Effector CD4-positive, alpha-beta T cell (primary cell): Measurements from ENCODE around the gene ASB10.

Experiments
- DNase-seq: peaks from one replicate; pipeline ENCODE4 v3.0.0-alpha.2; 2020

ASB10 gene

GRCh38 chr7:151210087-151210854 is 23.2 kb upstream of the ASB10 start, which contains the start of gene H2BK1:
Gene H2BK1, minus strand, starts transcription at chr7:151210488. Its CDS starts 170 bp downstream, at chr7:151210318.
- no peak for DNase-seq

- no peak for DNase-seq
Measured at GRCh38 chr7:151209588-151209987, 22.5 kb upstream of the ASB10 start.

- no peak for DNase-seq
Measured at GRCh38 chr7:151208253-151208862, 21.3 kb upstream of the ASB10 start.

GRCh38 chr7:151207804-151208203 is 20.8 kb upstream of the ASB10 start:
- DNase-seq: no peak

GRCh38 chr7:151207315-151207714 is 20.3 kb upstream of the ASB10 start:
- no peak for DNase-seq

GRCh38 chr7:151206914-151207313 is 19.9 kb upstream of the ASB10 start:
- DNase-seq: no peak

- DNase-seq: no peak
Measured at GRCh38 chr7:151205730-151206129, 18.7 kb upstream of the ASB10 start.

DNA sequence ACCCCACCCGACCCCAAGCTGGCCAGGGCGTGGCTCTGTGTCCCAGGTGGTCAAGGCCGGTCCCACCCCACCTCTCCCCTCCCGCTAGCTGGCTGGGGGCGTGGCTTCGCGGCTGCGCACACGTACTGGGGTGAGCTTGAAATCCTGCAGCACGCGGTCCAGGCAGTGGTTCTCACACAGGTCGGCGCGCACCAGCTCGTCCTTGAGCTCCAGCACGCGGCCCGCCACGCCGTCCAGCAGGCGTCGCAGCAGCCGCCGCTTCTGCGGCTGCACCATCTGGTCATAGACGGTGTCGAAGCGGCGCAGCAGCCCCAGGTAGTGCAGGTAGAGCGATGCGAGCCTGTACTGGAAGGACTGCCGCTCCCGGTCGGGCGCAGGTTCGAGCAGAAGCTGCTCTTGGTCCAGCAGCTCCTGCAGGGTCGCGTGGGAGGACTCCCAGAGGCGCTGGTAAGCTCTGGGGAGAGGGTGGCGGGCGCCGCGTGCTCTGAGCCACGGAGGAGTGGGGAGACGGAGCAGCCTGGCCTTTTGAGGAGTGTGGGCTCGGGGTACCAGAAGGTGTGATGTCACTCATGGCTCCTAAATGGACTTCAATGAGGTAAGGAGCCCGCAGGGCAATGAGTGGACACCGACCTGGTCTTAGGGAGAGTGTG is 17.5 kb upstream of the ASB10 start:
- DNase-seq: no peak

GRCh38 chr7:151202836-151203235 is 15.8 kb upstream of the ASB10 start:
- no peak for DNase-seq

DNA sequence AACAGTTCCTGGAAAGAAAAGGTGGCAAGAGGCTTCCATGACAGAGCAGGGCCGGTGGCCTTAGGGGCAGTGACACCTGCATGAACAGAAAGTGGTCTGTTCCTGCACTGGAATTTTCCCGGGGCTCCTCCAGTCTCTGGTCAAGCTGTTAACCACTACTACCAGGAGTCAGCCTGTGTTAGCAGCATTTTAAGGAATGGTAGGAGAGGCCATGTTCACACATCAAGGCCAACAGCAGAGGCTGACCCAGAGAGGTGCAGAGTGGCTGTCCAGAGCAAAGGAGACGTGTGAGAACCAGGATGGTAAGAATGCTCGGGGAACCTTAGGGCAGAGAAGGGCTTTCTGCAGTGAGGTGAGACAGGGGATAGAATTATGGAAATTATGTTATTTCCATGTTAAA is 14.7 kb upstream of the ASB10 start:
- DNase-seq: no peak

GRCh38 chr7:151201344-151201743 is 14.3 kb upstream of the ASB10 start:
- no peak for DNase-seq

DNA sequence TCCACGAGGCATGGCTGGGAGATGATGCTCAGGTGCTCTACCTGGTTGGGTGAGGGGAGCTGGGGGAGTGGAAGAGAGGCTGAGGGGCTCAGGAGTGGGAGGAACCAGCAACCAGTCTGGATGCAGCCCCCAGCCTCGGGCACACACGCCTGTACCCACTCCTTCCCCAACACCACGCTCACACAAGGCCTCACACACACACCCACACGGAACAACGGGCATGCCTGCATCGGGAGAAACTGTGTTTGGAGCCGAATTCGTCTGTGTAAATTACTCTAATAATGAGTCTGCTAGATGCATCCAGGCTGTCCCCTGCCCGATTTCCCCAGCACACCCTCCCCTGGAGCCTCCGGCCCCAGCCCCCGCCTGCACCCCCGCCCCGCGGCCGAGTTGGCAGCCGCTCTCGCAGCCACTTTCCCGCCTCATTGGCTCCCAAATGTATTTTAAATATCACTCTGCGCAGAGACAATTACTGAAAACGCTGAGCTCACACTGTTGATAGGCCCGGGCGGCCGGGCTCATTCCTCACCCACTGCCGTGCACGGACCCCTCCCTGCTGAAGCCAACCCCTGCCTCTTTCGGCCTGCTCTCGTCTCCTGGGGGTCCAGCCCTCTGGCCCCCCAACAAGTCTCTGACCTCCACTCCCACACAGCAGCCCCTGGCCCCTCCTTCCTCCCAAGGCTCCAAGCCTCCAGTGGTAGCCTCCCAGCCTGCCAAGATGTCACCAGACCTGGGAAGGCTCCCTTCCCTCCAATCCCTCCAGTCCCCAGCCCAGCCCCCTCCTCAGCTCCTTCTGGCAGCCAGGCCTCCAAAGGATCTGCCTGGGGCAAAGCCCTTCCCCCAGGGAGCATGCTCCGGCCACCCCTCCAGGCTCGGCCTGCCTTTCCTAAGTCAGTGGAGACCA is 12.1 kb upstream of the ASB10 start:
- DNase-seq: no peak

- no peak for DNase-seq
Measured at GRCh38 chr7:151197932-151198331, 10.9 kb upstream of the ASB10 start.

GRCh38 chr7:151195616-151196450 is 8.8 kb upstream of the ASB10 start:
- DNase-seq: no peak

GRCh38 chr7:151194188-151194587 is 7.1 kb upstream of the ASB10 start:
- no peak for DNase-seq

- DNase-seq: no peak
Measured at GRCh38 chr7:151193203-151193978, 6.3 kb upstream of the ASB10 start.

- no peak for DNase-seq
Measured at GRCh38 chr7:151192002-151192539, 5.0 kb upstream of the ASB10 start.

- DNase-seq: no peak
Measured at GRCh38 chr7:151191544-151191943, 4.5 kb upstream of the ASB10 start.

DNA sequence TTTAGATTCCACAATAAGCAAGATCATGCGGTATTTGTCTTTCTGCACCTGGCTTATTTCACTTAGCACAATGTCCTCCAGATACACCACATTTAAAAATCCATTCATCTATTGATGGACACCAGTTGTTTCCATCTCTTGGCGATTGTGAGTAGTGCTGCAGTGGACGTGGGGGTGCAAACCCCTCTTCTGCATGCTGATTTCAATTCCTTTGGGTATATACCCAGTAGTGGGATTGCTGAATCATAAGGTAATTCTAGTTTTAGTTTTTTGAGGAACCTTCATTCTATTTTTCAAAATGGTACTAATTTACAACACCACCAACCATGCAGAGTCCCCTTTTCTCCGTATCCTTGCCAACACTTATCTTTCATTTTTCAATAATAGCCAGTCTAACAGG is 2.0 kb upstream of the ASB10 start:
- no peak for DNase-seq

- no peak for DNase-seq
Measured at GRCh38 chr7:151188252-151188542, 1.1 kb upstream of the ASB10 start.
